Right lobe of liver (tissue), 4 donors: ENCODE results near the gene NASP.

Experiments used
- POLR2A ChIP-seq: fragments of 450-650 bp; IDR thresholded peaks from one replicate; pipeline ENCODE4 v1.6.1; 2017; ENCODE audit warnings: antibody characterized with exemption, mild to moderate bottlenecking
- TF ChIP-seq, protein P1 (sequence below), 4 donors: fragments of 200-600 bp in 3 of 4; fragments of 450-650 bp in 1 of 4; IDR thresholded peaks; one replicate each; pipeline versions ENCODE4 v1.5.1 to v1.8.0; 2016 to 2022; ENCODE audit warnings: antibody characterized with exemption in 4 of 4, mild to moderate bottlenecking in 2 of 4
- donor health status: DM: no; HTN: no; CAD: no.
- donor health status: DM: no; HTN: no; CAD: no.
- donor health status: DM: no; HTN: yes; CAD: no.

DNA sequence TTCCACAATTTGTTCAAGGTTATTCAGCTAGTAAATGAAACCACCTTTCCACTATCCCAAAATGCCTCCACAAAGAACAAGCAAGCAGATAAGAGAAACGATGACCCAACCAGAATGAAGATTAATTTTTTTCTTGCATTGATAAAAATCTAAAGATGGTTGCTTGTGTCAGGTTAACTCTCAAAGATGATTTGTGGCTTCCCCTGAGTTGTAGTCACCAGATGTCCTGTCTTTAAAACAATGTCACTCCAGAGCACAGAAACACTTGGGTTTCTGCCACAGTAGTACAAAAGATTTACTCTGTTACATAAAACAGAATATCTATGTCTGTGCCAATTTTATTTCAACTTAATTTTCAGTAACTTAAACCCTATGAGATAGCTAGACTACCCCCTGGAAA is 51.4 kb downstream of the NASP start:
- TF ChIP-seq, protein P1, sequence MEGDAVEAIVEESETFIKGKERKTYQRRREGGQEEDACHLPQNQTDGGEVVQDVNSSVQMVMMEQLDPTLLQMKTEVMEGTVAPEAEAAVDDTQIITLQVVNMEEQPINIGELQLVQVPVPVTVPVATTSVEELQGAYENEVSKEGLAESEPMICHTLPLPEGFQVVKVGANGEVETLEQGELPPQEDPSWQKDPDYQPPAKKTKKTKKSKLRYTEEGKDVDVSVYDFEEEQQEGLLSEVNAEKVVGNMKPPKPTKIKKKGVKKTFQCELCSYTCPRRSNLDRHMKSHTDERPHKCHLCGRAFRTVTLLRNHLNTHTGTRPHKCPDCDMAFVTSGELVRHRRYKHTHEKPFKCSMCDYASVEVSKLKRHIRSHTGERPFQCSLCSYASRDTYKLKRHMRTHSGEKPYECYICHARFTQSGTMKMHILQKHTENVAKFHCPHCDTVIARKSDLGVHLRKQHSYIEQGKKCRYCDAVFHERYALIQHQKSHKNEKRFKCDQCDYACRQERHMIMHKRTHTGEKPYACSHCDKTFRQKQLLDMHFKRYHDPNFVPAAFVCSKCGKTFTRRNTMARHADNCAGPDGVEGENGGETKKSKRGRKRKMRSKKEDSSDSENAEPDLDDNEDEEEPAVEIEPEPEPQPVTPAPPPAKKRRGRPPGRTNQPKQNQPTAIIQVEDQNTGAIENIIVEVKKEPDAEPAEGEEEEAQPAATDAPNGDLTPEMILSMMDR (IDR thresholded peaks at IDR 0.05) = no peak
- TF ChIP-seq POLR2A = no peak
